Breast epithelium (tissue), 3 donors: ENCODE results near the gene HSPB9.

Experiments
- POLR2A ChIP-seq: fragments of 450-650 bp; IDR thresholded peaks from one replicate; pipeline ENCODE4 v1.6.1; 2016; ENCODE audit warnings: antibody characterized with exemption, mild to moderate bottlenecking, moderate library complexity
- POLR2AphosphoS5 ChIP-seq, 3 donors: sonication (generic); formaldehyde crosslinking; IDR thresholded peaks; one replicate each; pipeline ENCODE4 v1.6.1; 2017; ENCODE audit warnings: antibody characterized with exemption in 3 of 3
- TF ChIP-seq, protein P1 (sequence below), 3 donors: fragments of 450-650 bp; IDR thresholded peaks; one replicate each; pipeline ENCODE4 v1.5.1; 2016 to 2017; ENCODE audit warnings: antibody characterized with exemption in 3 of 3, mild to moderate bottlenecking in 3 of 3, moderate library complexity in 3 of 3

- TF ChIP-seq, protein P1, sequence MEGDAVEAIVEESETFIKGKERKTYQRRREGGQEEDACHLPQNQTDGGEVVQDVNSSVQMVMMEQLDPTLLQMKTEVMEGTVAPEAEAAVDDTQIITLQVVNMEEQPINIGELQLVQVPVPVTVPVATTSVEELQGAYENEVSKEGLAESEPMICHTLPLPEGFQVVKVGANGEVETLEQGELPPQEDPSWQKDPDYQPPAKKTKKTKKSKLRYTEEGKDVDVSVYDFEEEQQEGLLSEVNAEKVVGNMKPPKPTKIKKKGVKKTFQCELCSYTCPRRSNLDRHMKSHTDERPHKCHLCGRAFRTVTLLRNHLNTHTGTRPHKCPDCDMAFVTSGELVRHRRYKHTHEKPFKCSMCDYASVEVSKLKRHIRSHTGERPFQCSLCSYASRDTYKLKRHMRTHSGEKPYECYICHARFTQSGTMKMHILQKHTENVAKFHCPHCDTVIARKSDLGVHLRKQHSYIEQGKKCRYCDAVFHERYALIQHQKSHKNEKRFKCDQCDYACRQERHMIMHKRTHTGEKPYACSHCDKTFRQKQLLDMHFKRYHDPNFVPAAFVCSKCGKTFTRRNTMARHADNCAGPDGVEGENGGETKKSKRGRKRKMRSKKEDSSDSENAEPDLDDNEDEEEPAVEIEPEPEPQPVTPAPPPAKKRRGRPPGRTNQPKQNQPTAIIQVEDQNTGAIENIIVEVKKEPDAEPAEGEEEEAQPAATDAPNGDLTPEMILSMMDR (IDR thresholded peaks at IDR 0.05) = no peak
- no peak for TF ChIP-seq POLR2A
- TF ChIP-seq POLR2AphosphoS5 (IDR thresholded peaks at IDR 0.05) = no peak
These were observed 44.1 kb upstream of the HSPB9 start for GRCh38 chr17:42078396-42079043.
